SK-N-SH (cell line): ENCODE data around the gene NTSR2.

Experiments used
- CTCF ChIP-seq: fragments of 200-600 bp; sonication (generic); IDR thresholded peaks from 2 replicates; pipeline ENCODE4 v1.6.1; 2017; ENCODE audit warnings: antibody characterized with exemption, mild to moderate bottlenecking, moderate library complexity
- EP300 ChIP-seq, 2 experiments: IDR thresholded peaks; 2 replicates each; pipeline versions ENCODE4 v1.4.0 to v1.6.1; 2012; ENCODE audit warnings: borderline replicate concordance in 1 of 2, low read depth in 1 of 2, low read length in 1 of 2
- MXI1 ChIP-seq: IDR thresholded peaks from 2 replicates; pipeline ENCODE4 v1.6.1; 2012; ENCODE audit warnings: mild to moderate bottlenecking, low read depth, low read length, improper control_type of control experiment
- NRF1 ChIP-seq: IDR thresholded peaks from 2 replicates; pipeline ENCODE4 v1.6.1; 2012; ENCODE audit warnings: low read depth, mild to moderate bottlenecking, low read length
- RCOR1 ChIP-seq: fragments of 150-350 bp; IDR thresholded peaks from 2 replicates; pipeline ENCODE4 v1.6.1; 2017; ENCODE audit warnings: antibody characterized with exemption, low read length
- REST ChIP-seq: IDR thresholded peaks from 2 replicates; pipeline ENCODE4 v1.6.1; 2012; ENCODE audit warnings: mild to moderate bottlenecking, low read depth, low read length, moderate library complexity
- SIN3A ChIP-seq: IDR thresholded peaks from 2 replicates; pipeline ENCODE4 v1.6.1; 2012; ENCODE audit warnings: low read depth, mild to moderate bottlenecking, low read length, moderate library complexity, borderline replicate concordance
- SMC3 ChIP-seq: IDR thresholded peaks from 2 replicates; pipeline ENCODE4 v1.6.1; 2012; ENCODE audit warnings: low read depth, low read length, improper control_type of control experiment
- TEAD4 ChIP-seq: IDR thresholded peaks from 2 replicates; pipeline ENCODE4 v1.4.0; 2012; ENCODE audit warnings: mild to moderate bottlenecking, borderline replicate concordance; ENCODE audit not compliant: insufficient read depth
- YY1 ChIP-seq: IDR thresholded peaks from 2 replicates; pipeline ENCODE4 v1.4.0; 2012; ENCODE audit warnings: low read depth, mild to moderate bottlenecking

DNA sequence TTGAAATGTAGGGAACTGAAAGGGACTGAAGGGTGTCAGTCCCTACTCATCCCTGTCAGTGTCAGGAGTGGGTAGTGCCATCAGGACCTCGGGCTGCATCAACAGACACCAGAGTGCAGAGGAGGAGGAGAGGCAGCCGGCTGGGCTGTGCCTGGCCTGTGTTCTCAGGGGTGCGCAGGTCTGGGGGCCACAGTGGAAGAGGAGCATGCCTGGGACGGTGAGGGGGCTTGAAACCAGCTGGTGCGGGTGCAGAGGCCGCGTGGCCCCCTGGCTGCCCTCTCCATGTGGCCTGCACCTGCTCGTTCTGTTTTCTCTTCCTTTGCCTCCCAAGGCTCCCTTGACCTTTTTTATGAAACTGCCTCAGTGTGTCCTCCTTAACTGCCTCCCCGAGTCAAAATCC lies 41.3 kb downstream of the NTSR2 start:
- TF ChIP-seq CTCF (no peak), TEAD4 (no peak), EP300 (IDR thresholded peaks at IDR 0.05; ENCODE audit: borderline replicate concordance in 1 of 2, low read depth in 1 of 2, low read length in 1 of 2) (no peak), REST (no peak), RCOR1 (no peak), YY1 (no peak), SIN3A (no peak), MXI1 (no peak), NRF1 (no peak), SMC3 (no peak)
